Upper lobe of right lung (tissue), 1 donor: ENCODE measurements around the gene FBXL12. TPM values are rescaled to one million over a fixed set of nuclear protein-coding genes. Genes with fewer than 3 reads are reported as not detected.
"Not testable (repeated sequence)": the region's sequence is repeated elsewhere in the genome, so short reads cannot be mapped to it uniquely, and the experiment has no call there.

ENCODE experiments used
- ATAC-seq: fragments of 200-7000 bp; cut with Tn5 transposase; one replicate; pipeline ENCODE4 v1.9.1; 2020; ENCODE audit warnings: mild to moderate bottlenecking, moderate library complexity
- DNase-seq: peaks from one replicate; pipeline ENCODE4 v3.0.0-alpha.2; 2020
- H3K27ac ChIP-seq: fragments of 200-600 bp; one replicate; pipeline ENCODE4 v1.8.0; 2022
- H3K27me3 ChIP-seq: fragments of 200-600 bp; one replicate; pipeline ENCODE4 v1.8.0; 2022; ENCODE audit warnings: mild to moderate bottlenecking
- H3K36me3 ChIP-seq: fragments of 200-600 bp; one replicate; pipeline ENCODE4 v1.8.0; 2022
- H3K4me1 ChIP-seq: fragments of 200-600 bp; one replicate; pipeline ENCODE4 v1.8.0; 2022
- H3K4me3 ChIP-seq: fragments of 200-600 bp; one replicate; pipeline ENCODE4 v1.8.0; 2022; ENCODE audit warnings: mild to moderate bottlenecking
- H3K9me3 ChIP-seq: fragments of 200-600 bp; one replicate; pipeline ENCODE4 v1.8.0; 2022
- intact Hi-C: fragments of 100-400 bp; cut with DNase I; formaldehyde crosslinking; loops from one replicate; pipeline ENCODE4 v1.11.0; 2022
- total RNA-seq: library from RNA; stranded (reverse); fragmentation: NEBNext Ultra II Directional; extraction: Animal tissue kit (Norgen Biotek cat#: 25700); gene quantifications from one replicate; pipeline ENCODE4 v1.2.1, GENCODE V29; 2021
- TF ChIP-seq, protein P1 (sequence below): fragments of 200-600 bp; IDR thresholded peaks from one replicate; pipeline ENCODE4 v1.8.0; 2022; ENCODE audit warnings: antibody characterized with exemption
- donor health status: DM: no; HTN: yes; CAD: no; lungs with severe emphysema.

FBXL12 gene
- total RNA-seq, 1 donor from 2014 or later: 21.5 TPM

DNA sequence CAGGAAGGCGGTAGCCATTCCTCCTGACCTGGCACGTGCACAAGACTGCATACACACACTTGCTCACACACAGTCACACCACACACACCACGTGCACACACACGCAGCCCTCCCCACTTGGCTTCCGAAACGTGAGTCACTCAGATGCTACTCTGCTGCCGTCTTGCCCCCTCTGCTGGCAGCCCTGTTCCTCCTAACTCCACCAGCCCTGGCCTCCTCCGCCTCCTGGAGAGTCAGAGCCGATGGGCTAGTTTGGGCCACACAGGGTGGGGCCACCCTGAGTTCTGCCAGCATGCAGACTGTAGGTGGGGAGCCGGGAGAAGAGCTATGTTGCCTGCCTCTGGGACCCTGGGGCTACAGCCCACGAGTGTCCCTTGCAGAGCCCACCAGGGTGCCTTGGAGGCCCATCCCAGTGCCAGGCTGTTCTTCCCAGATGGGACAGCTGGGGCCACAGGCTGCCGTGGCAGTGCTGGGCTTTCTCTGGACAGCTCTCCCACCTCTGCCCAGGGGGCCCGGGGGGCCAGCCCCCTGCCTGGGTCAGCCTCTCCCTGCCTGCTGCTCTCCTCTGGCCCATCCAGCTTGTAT is 28.3 kb upstream of the FBXL12 start:
- DNase-seq: no peak
- H3K27me3 ChIP-seq: no peaks in the 10 kb centered on the region
- peak overlapping the region; percentile 30 for H3K27ac ChIP-seq
- H3K9me3 ChIP-seq: no peaks in the 10 kb centered on the region
- TF ChIP-seq, protein P1, sequence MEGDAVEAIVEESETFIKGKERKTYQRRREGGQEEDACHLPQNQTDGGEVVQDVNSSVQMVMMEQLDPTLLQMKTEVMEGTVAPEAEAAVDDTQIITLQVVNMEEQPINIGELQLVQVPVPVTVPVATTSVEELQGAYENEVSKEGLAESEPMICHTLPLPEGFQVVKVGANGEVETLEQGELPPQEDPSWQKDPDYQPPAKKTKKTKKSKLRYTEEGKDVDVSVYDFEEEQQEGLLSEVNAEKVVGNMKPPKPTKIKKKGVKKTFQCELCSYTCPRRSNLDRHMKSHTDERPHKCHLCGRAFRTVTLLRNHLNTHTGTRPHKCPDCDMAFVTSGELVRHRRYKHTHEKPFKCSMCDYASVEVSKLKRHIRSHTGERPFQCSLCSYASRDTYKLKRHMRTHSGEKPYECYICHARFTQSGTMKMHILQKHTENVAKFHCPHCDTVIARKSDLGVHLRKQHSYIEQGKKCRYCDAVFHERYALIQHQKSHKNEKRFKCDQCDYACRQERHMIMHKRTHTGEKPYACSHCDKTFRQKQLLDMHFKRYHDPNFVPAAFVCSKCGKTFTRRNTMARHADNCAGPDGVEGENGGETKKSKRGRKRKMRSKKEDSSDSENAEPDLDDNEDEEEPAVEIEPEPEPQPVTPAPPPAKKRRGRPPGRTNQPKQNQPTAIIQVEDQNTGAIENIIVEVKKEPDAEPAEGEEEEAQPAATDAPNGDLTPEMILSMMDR: peak; percentile 20
- peak; percentile 9 for ATAC-seq
- peaks cover 37% of the 10 kb centered on the region for H3K36me3 ChIP-seq
- intact Hi-C loops: no loop called here
- H3K4me3 ChIP-seq: no peak overlapping the region
- no peaks in the 10 kb centered on the region for H3K4me1 ChIP-seq

DNA sequence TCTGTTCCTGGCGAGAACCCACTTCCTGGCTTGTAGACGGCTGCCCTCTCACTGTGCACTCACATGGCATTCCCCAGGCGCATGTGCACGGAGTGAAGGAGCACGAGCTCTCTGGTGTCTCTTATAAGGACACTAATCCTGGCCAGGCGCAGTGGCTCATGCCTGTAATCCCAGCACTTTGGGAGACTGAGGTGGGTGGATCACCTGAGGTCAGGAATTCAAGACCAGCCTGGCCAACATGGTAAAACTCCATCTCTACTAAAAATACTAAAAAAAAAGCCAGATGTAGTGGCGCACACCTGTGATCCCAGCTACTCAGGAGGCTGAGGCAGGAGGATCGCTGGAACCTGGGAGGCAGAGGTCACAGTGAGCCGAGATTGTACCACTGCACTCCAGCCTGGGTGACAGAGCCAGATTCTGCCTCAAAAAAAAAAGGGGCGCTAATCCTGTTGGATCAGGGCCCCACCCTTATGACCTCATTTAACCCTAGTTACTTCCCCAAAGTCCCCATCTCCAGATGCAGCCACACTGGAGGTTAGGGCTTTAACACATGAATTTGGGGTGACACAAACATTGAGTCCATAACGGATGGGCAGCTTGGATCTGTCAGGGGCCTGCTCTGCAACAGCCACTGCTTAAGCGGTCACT is 24.9 kb upstream of the FBXL12 start:
- H3K4me3 ChIP-seq, intact Hi-C loops, ATAC-seq, H3K27ac ChIP-seq, DNase-seq, H3K9me3 ChIP-seq, H3K4me1 ChIP-seq, H3K27me3 ChIP-seq: not testable (repeated sequence)
- peaks cover 71% of the 10 kb centered on the region for H3K36me3 ChIP-seq

DNA sequence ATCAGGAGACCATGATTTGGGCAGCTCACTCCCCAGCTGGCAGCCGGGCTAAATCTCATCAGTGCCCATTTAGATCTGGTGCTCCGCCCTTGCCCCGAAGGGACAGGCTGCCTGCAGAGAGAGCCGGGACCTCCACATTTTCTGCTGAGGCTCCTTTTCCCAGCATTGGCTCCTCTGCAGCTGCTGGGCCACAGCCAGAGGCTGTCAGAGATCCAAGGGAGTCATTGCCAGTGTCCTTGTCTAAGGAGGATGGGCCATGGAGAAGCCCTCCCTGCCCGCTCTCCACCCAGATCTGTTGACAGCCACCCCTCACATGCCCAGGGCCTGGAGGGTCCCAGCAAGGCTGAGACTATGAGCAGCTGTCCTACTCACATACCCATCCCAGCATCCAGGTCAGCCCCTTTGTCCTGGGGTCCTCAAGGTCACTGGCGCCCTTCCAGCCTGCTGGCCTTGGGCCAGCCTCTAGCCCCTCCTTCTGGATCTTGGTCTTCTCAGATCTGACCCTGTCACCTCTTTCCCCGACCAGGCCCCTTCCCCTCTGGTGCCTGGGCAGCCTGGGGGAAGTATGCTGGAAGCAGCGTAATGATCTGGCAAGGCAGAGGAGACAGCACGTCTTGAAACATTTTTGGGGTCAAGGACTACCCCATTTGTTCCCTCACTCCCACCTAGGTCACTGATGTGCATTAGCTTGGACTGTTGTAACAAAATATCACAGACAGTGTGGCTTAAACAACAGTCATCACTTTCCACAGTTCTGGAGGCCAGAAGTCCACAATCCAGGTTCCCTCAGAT is 24.2 kb upstream of the FBXL12 start:
- TF ChIP-seq, protein P1: no peak
- H3K27ac ChIP-seq: no peak overlapping the region
- no peak overlapping the region for H3K4me3 ChIP-seq
- DNase-seq: no peak
- no peaks in the 10 kb centered on the region for H3K4me1 ChIP-seq
- H3K36me3 ChIP-seq: peaks cover 73% of the 10 kb centered on the region
- H3K9me3 ChIP-seq: no peaks in the 10 kb centered on the region
- intact Hi-C loops: no loop called here
- no peaks in the 10 kb centered on the region for H3K27me3 ChIP-seq
- no peak for ATAC-seq

DNA sequence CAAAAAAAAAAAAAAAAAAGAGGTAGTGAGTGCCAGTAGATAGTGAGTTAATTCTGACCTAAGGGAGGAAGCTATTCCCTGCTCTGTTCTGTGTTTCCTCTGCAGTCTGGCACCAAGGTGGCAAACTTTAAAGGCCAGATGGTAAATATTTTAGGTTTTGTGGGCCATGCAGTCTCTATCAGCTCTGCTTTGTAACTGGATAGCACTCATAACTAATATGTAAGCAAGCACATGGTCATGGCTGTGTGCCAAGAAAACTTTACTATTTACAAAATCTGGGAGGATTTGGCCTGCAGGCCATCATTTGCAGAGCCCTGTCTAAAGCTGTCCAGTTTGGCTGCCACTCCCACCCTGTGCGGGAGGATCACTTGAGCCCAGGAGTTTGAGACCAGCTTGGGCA is 20.5 kb upstream of the FBXL12 start:
- Histone ChIP-seq H3K9me3 (no peaks in the 10 kb centered on the region), H3K27me3 (no peaks in the 10 kb centered on the region), H3K27ac (no peak overlapping the region), H3K4me1 (peaks cover 12% of the 10 kb centered on the region), H3K36me3 (peaks cover 55% of the 10 kb centered on the region), H3K4me3 (no peak overlapping the region)
- intact Hi-C loops: no loop called here
- TF ChIP-seq, protein P1: no peak
- ATAC-seq (no peak), DNase-seq (no peak)

DNA sequence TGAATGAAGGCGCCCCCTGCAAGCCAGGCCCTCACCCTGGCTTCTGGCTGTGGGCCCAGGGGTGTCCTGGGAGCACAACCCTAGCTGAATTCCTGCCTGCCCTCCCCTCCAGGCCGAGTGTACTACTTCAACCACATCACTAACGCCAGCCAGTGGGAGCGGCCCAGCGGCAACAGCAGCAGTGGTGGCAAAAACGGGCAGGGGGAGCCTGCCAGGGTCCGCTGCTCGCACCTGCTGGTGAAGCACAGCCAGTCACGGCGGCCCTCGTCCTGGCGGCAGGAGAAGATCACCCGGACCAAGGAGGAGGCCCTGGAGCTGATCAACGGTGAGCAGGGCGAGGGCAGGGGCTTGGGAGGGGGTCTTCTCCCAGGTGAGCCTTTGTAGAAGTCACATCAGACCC is 19.4 kb upstream of the FBXL12 start:
- DNase-seq (no peak), ATAC-seq (no peak)
- Histone ChIP-seq H3K4me1 (peaks cover 12% of the 10 kb centered on the region), H3K27ac (no peak overlapping the region), H3K27me3 (no peaks in the 10 kb centered on the region), H3K36me3 (peaks cover 46% of the 10 kb centered on the region), H3K4me3 (no peak overlapping the region), H3K9me3 (no peaks in the 10 kb centered on the region)
- intact Hi-C loops: no loop called here
- TF ChIP-seq, protein P1: no peak

DNA sequence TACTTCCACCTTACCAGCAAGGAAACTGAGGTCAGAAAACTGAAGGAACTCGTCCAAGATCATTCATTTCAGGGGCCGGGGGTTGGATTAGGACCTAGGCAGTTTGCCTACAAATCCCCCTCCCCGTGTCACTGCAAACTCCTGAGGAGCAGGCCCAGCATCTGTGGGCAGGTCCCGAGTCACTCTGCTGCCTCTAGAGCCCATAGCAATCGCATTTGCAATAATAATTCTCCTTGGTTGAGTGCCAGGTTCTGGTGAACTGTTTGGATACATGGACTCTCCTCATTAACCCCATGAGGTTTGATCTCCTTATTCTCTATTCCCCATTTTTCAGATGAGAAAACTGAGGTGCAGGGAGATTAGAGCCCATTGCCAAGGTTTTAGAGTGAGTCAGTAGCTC is 17.1 kb upstream of the FBXL12 start:
- Histone ChIP-seq H3K4me1 (peaks cover 12% of the 10 kb centered on the region), H3K27me3 (no peaks in the 10 kb centered on the region), H3K27ac (peak overlapping the region; percentile 67), H3K36me3 (peaks cover 24% of the 10 kb centered on the region), H3K4me3 (peak overlapping the region; percentile 85), H3K9me3 (no peaks in the 10 kb centered on the region)
- intact Hi-C loops: no loop called here
- TF ChIP-seq, protein P1: no peak
- DNase-seq (no peak), ATAC-seq (no peak)
